Lower lobe of right lung (tissue), 2 donors: ENCODE data around the gene NXN. TPM values are rescaled to one million over a fixed set of nuclear protein-coding genes. Genes with fewer than 3 reads are reported as not detected.

Source experiments
- ATAC-seq, 2 donors: fragments of 200-7000 bp; cut with Tn5 transposase; one replicate each; pipeline ENCODE4 v1.9.1; 2020 to 2022; ENCODE audit warnings: mild to moderate bottlenecking in 2 of 2, moderate library complexity in 2 of 2
- DNase-seq: peaks from one replicate; pipeline ENCODE4 v3.0.0-alpha.2; 2020
- H3K27ac ChIP-seq: fragments of 200-600 bp; one replicate; pipeline ENCODE4 v1.8.0; 2022
- H3K27me3 ChIP-seq: fragments of 200-600 bp; one replicate; pipeline ENCODE4 v1.8.0; 2022; ENCODE audit warnings: low read depth
- H3K36me3 ChIP-seq: fragments of 200-600 bp; one replicate; pipeline ENCODE4 v1.8.0; 2022; ENCODE audit warnings: mild to moderate bottlenecking
- H3K4me1 ChIP-seq: fragments of 200-600 bp; one replicate; pipeline ENCODE4 v1.8.0; 2022
- H3K4me3 ChIP-seq: fragments of 200-600 bp; one replicate; pipeline ENCODE4 v1.8.0; 2022; ENCODE audit warnings: mild to moderate bottlenecking
- H3K9me3 ChIP-seq: fragments of 200-600 bp; one replicate; pipeline ENCODE4 v1.8.0; 2022
- CTCF ChIP-seq: fragments of 200-600 bp; IDR thresholded peaks from one replicate; pipeline ENCODE4 v1.8.0; 2022; ENCODE audit warnings: antibody characterized with exemption, mild to moderate bottlenecking
- intact Hi-C: fragments of 100-400 bp; cut with DNase I; formaldehyde crosslinking; loops from one replicate; pipeline ENCODE4 v1.11.0; 2022
- total RNA-seq: library from RNA; stranded (reverse); fragmentation: NEBNext Ultra II Directional; extraction: Animal tissue kit (Norgen Biotek cat#: 25700); gene quantifications from one replicate; pipeline ENCODE4 v1.2.1, GENCODE V29; 2021
- donor health status: DM: no; HTN: yes; CAD: no; lungs with severe emphysema.

The NXN gene
- total RNA-seq, 1 donor from 2014 or later, result 42.6 TPM

DNA sequence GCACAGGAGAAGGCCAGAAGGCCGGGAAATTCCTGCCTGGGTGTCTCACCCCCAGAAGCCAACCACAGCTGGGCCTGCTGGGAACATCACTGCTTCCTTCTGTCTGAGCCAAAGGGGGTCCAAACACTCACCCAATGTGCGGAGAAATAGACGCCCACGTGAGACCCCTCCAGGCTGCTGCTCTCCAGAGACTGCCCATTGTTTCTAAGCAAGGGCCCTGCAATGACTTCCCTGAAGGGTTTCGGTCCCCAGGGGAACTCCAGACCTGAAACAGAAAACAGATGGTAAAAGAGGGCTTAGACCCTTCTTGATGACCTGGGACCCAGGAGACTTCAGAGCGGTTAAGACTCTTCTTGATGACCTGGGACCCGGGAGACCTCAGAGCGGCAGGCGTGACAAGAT, 156.1 kb downstream of the NXN start:
- no peaks in the 10 kb centered on the region for H3K4me1 ChIP-seq

DNA sequence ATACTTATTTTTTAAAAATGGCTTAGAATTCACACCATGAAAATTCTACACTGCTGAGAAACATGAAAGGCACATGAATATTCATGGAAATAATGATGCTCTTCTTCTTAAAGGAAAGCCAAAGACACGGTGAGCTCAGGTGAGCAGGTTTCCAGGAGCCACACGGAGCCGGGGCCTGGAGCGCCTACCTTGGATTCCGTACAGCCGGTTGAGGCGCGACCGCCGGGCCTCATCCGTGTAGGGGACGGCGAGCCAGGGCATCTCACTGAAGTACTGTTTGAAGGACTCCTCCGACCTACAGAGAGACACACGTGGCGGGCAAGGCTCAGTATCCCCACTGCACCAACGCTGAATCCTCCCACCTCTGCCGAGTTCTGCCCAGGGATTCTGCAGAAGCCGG, 160.3 kb downstream of the NXN start:
- Histone ChIP-seq H3K36me3 (peaks cover 70% of the 10 kb centered on the region), H3K27me3 (no peaks in the 10 kb centered on the region), H3K4me3 (no peak overlapping the region), H3K27ac (no peak overlapping the region), H3K4me1 (no peaks in the 10 kb centered on the region), H3K9me3 (no peaks in the 10 kb centered on the region)
- intact Hi-C loops, result no loop called here
- no peak for TF ChIP-seq CTCF
- no peak for ATAC-seq
- no peak for DNase-seq

More for the DNA sequence above, 156.1 kb downstream of the NXN start:
- Histone ChIP-seq H3K4me3 (no peak overlapping the region), H3K36me3 (peaks cover 55% of the 10 kb centered on the region), H3K9me3 (no peaks in the 10 kb centered on the region), H3K27me3 (no peaks in the 10 kb centered on the region), H3K27ac (no peak overlapping the region)
- DNase-seq (no peak), ATAC-seq (no peak)
- no peak for TF ChIP-seq CTCF
- intact Hi-C loops, result no loop called here

DNA sequence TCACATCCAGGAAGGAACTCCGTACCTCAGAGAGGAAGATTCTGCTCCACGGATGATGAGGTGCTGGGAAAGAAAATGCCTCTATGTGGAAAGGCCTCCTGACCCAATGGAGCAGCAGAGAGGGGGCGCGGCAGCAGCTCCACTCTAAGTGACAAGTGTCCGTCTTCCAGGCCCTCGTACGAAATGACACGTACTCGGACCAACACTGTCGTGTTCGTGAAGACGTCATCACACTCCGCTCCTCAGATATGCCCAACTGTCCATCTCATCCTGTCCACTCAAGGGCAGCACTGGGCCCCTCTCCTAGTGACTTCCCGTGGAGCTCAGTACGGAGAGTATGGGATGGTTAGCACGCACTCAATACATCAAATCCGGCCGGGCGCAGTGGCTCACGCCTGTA, 165.2 kb downstream of the NXN start:
- H3K27ac ChIP-seq, result no peak overlapping the region
- DNase-seq (no peak), ATAC-seq (no peak)
- no peaks in the 10 kb centered on the region for H3K4me1 ChIP-seq
- TF ChIP-seq CTCF, result no peak
- no peaks in the 10 kb centered on the region for H3K9me3 ChIP-seq
- peaks cover 54% of the 10 kb centered on the region for H3K36me3 ChIP-seq
- no peak overlapping the region for H3K4me3 ChIP-seq
- intact Hi-C loops, result no loop called here
- no peaks in the 10 kb centered on the region for H3K27me3 ChIP-seq

DNA sequence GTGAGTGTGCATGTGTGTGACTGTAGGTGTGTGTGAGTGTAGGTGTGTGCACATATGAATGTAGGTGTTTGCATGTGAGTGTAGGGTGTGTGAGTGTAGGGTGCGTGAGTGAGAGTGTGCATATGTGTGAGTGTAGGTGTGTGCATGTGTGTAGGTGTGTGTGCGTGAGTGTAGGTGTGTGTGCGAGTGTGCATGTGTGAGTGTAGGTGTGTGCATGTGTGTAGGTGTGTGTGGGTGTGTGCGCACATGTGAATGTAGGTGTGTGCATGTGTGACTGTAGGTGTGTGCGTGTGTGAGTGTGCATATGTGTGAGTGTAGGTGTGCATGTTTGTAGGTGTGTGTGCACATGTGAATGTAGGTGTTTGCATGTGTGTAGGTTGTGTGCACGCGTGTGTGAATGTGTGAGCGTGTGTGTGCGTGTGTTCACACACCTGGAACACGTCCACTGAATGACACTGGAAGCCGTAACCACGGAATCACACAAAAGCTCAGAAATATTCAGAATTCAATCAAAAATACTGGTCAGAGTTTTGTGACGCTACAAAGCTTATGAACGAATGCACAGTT, 166.9 kb downstream of the NXN start:
- Histone ChIP-seq H3K36me3 (peaks cover 38% of the 10 kb centered on the region), H3K4me1 (no peaks in the 10 kb centered on the region), H3K4me3 (no peak overlapping the region), H3K27ac (no peak overlapping the region), H3K9me3 (no peaks in the 10 kb centered on the region), H3K27me3 (no peaks in the 10 kb centered on the region)
- DNase-seq (no peak), ATAC-seq (peak in 1 of 2 donors; percentile 25)
- TF ChIP-seq CTCF, result no peak
- intact Hi-C loops, result no loop called here

GRCh38 chr17:811051-811784, 168.4 kb downstream of the NXN start:
- DNase-seq, result no peak
- no peak overlapping the region for H3K27ac ChIP-seq
- H3K9me3 ChIP-seq, result no peaks in the 10 kb centered on the region
- no peak for TF ChIP-seq CTCF
- intact Hi-C loops, result no loop called here
- H3K4me3 ChIP-seq, result no peak overlapping the region
- H3K4me1 ChIP-seq, result no peaks in the 10 kb centered on the region
- H3K27me3 ChIP-seq, result no peaks in the 10 kb centered on the region
- H3K36me3 ChIP-seq, result peaks cover 29% of the 10 kb centered on the region
- ATAC-seq, result no peak
